ENCODE results near the gene ZFP36.

GRCh38 chr19:39388657-39389056 is 18.0 kb upstream of the ZFP36 start:
- TF ChIP-seq, protein P1, sequence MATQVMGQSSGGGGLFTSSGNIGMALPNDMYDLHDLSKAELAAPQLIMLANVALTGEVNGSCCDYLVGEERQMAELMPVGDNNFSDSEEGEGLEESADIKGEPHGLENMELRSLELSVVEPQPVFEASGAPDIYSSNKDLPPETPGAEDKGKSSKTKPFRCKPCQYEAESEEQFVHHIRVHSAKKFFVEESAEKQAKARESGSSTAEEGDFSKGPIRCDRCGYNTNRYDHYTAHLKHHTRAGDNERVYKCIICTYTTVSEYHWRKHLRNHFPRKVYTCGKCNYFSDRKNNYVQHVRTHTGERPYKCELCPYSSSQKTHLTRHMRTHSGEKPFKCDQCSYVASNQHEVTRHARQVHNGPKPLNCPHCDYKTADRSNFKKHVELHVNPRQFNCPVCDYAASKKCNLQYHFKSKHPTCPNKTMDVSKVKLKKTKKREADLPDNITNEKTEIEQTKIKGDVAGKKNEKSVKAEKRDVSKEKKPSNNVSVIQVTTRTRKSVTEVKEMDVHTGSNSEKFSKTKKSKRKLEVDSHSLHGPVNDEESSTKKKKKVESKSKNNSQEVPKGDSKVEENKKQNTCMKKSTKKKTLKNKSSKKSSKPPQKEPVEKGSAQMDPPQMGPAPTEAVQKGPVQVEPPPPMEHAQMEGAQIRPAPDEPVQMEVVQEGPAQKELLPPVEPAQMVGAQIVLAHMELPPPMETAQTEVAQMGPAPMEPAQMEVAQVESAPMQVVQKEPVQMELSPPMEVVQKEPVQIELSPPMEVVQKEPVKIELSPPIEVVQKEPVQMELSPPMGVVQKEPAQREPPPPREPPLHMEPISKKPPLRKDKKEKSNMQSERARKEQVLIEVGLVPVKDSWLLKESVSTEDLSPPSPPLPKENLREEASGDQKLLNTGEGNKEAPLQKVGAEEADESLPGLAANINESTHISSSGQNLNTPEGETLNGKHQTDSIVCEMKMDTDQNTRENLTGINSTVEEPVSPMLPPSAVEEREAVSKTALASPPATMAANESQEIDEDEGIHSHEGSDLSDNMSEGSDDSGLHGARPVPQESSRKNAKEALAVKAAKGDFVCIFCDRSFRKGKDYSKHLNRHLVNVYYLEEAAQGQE (IDR thresholded peaks at IDR 0.05; ENCODE audit: low read depth), result no peak
- TF ChIP-seq CEBPB (IDR thresholded peaks at IDR 0.05) (no peak), USF1 (IDR thresholded peaks at IDR 0.05) (no peak), TEAD4 (IDR thresholded peaks at IDR 0.05) (no peak)

All from Ishikawa (cell line).